GM12875 (cell line): ENCODE data around the gene PRDM12.

Experiments
- H3K4me3 ChIP-seq: one replicate; pipeline ENCODE4 v1.5.1; 2011; ENCODE audit warnings: low read depth, low read length, control low read depth
- TF ChIP-seq, protein P1 (sequence below): IDR thresholded peaks from 2 replicates; pipeline ENCODE4 v1.5.1; 2011; ENCODE audit warnings: low read depth, mild to moderate bottlenecking, control low read depth, inconsistent platforms, low read length, moderate library complexity, borderline replicate concordance; ENCODE audit not compliant: insufficient read depth

Gene PRDM12

DNA sequence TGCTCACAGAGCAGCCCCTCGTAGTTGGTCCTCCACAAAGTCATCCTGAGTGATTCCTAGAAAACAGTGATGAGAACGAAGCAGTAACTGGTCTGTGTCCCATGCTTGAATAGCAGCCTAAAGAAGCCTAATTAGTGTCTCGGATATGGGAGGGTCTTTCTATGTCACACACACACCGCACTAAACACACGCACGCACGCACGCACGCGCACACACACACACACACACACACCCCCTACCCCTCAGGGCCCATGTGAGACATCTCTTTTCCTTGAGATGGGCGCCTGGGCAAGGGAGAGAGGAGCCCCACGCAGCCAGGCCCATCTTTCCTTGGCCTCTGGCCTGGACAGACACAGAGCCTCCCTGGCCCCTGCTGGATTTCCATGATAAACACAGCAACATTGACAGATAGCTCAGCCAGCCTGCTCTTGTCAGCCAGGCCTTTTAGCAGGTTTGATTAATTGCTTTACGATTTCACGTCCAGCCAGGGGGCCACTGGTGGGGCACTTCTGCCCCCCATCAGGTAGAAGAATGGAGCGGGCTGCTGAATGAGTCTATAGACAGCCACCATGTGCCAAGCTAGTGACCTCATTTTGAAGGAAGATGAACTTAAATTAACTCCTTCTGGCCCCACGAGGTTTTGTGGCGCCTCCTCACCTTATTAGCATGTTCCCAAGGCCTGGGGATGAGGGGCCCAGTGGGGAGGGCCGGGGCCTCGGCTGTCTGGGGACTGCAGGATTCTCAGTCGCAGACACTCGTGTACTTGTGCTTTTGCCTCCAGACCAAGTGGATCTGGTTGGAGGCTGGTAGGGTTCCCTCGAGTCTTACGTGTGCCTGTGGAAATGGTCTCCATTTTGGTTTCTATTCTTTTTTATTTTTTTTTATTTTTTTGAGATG lies 36.2 kb upstream of the PRDM12 start:
- no peak overlapping the region for H3K4me3 ChIP-seq
- TF ChIP-seq, protein P1, sequence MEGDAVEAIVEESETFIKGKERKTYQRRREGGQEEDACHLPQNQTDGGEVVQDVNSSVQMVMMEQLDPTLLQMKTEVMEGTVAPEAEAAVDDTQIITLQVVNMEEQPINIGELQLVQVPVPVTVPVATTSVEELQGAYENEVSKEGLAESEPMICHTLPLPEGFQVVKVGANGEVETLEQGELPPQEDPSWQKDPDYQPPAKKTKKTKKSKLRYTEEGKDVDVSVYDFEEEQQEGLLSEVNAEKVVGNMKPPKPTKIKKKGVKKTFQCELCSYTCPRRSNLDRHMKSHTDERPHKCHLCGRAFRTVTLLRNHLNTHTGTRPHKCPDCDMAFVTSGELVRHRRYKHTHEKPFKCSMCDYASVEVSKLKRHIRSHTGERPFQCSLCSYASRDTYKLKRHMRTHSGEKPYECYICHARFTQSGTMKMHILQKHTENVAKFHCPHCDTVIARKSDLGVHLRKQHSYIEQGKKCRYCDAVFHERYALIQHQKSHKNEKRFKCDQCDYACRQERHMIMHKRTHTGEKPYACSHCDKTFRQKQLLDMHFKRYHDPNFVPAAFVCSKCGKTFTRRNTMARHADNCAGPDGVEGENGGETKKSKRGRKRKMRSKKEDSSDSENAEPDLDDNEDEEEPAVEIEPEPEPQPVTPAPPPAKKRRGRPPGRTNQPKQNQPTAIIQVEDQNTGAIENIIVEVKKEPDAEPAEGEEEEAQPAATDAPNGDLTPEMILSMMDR = no peak

GRCh38 chr9:130629443-130630070 lies 34.8 kb upstream of the PRDM12 start:
- TF ChIP-seq, protein P1 = no peak
- H3K4me3 ChIP-seq = no peak overlapping the region

GRCh38 chr9:130630071-130630450 lies 34.3 kb upstream of the PRDM12 start:
- no peak overlapping the region for H3K4me3 ChIP-seq
- TF ChIP-seq, protein P1 = no peak

GRCh38 chr9:130630506-130631330 lies 33.7 kb upstream of the PRDM12 start:
- TF ChIP-seq, protein P1 = no peak
- no peak overlapping the region for H3K4me3 ChIP-seq

DNA sequence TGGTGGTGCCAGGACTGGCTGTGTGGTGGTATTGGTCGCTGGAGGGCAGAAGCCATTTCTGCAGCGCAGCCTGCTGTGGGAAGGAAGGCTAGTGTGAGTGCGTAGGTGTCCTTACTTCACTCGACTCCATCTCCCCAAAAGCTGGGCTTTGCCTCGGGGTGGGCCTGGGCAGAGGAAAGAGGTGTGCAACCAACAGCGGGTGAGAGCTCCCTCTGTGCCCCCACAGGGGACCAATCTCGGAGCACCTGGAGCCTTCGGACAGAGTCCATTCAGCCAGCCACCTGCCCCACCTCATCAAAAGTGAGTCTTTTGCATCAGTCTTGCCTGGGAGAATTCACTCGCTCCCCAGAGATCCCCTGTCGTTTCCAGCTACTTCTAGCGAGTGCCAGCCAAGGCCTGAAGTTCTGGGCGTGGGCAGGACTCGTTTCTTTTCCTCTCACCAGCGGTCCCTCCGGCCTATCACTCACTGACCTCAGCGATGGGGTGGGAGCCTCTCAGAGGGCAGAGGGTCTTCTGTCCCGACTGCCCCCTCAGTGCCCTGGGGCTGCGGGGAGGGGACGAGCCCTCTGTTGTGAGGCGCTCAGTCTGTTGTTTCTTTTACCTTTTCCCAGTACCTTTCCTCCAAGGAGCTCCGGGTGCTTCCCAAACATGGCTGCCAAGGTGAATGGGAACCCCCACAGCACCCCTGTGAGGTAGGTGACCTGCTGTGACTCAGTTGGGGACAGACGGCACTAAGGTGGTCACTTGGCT lies 32.9 kb upstream of the PRDM12 start:
- no peak overlapping the region for H3K4me3 ChIP-seq
- TF ChIP-seq, protein P1 = no peak

- no peak overlapping the region for H3K4me3 ChIP-seq
- TF ChIP-seq, protein P1 = no peak
These were observed 32.2 kb upstream of the PRDM12 start for GRCh38 chr9:130632081-130632710.
